ENCODE data around the gene CNPY1.
"Not testable (repeated sequence)": the region's sequence is repeated elsewhere in the genome, so short reads cannot be mapped to it uniquely, and the experiment has no call there.

The CNPY1 gene

GRCh38 chr7:155531681-155532080 lies 14.7 kb downstream of the CNPY1 start:
- DNase-seq, result no peak

DNA sequence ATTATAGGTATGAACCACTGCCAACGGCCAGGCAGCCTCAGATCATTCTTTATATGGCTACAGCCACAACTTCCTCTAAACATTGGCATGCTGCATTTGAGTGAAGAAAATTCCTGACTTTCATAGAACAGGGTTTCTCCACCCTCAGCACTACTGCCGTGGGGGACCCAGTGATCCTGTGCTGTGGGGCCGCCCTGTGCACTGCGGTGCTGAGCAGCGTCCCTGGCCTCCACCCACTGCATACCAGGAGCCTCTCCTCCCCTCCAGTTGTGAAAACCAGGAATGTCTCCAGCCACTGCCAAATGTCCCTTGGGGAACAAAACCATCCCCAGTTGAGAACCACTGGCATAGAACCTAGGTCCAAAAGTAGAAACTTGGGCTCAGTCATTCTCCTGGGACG lies 15.8 kb downstream of the CNPY1 start:
- no peak for DNase-seq

- DNase-seq, result no peak
Measured at GRCh38 chr7:155529845-155530244, 16.5 kb downstream of the CNPY1 start.

GRCh38 chr7:155529346-155529745 lies 17.0 kb downstream of the CNPY1 start:
- DNase-seq, result no peak

GRCh38 chr7:155527664-155528063 lies 18.7 kb downstream of the CNPY1 start:
- DNase-seq, result no peak

GRCh38 chr7:155526225-155526624 lies 20.1 kb downstream of the CNPY1 start:
- DNase-seq, result no peak

DNA sequence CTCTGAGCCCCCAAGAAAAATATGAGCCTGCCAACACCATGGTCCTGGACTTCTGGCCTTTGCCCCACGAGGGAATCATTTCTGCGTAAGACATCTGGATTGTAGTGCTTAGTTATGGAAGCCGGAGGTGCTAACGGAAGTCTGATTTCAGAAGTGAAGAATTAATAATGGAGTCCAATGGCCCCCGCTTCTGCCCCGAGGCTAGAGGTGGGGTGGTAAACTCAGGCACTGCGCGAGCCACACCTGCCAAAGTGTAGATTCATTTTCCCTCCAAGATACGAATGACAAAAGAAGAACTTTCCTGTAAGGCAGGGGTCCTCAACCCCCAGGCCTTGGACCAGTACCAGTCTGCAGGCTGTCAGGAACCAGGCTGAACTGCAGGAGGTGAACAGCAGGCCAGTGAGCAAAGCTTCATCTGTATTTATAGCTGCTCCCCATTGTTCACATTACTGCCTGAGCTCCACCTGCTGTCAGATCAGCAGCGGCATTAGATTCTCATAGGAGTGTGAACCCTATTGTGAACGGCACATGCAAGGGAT lies 22.3 kb downstream of the CNPY1 start:
- no peak for DNase-seq

GRCh38 chr7:155523168-155523675 lies 23.1 kb downstream of the CNPY1 start:
- no peak for DNase-seq

GRCh38 chr7:155521743-155522398 lies 24.5 kb downstream of the CNPY1 start:
- DNase-seq, result no peak

DNA sequence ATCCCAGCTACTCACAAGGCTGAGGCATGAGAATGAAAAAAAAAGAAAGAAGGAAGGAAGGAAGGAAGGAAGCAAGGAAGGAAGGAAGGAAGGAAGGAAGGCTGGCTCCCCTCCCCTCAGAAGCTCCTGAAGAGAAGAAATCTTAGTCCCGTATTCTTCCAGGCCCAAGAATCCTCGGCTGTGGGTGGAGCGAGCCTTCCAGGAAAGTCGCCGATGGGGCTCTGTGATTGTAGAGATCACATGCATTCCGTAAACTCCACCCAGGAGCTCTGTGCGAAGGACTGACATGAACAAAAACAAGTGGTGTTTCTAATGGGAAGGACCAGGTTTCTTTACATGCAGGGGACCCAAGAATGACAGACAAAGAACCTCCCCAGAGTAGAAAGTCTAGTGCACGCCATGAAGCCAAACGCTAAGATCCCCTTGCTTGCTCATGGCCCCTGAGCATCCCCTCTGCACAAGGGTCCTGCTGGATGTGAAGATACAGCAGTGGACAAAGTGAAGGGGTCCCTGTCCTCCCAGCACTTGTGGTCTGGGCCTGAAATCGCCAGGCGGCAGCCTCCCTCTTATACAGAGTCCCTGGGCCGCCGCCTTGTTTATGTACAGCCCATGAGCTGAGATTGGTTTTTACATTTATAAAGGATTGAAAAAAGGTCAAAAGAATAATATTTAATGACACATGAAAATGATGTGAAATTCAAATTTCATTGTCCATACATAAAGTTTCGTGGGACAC lies 25.2 kb downstream of the CNPY1 start:
- no peak for DNase-seq

GRCh38 chr7:155520114-155520513 lies 26.2 kb downstream of the CNPY1 start:
- no peak for DNase-seq

GRCh38 chr7:155519358-155519757 lies 27.0 kb downstream of the CNPY1 start:
- not testable (repeated sequence) for DNase-seq

DNA sequence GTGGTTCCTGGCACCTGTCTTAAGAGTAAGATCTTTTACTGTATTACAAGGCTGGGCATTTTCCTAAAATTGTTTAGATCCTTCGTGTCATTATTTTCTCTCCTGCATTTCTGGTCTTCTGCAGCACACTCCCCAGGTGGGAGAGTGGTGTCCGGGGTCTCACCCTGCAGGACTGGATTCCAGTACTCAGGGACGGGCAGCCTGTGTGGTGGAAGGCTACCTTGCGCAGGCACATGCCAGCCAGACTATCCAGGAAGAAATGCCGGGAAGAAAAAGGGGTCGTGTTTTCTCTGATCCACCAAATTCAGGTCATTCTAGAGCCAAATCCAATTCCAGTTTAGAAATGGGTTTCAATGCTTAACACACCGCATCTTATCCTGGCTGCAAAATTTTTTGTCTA lies 27.7 kb downstream of the CNPY1 start:
- no peak for DNase-seq

- no peak for DNase-seq
Measured at GRCh38 chr7:155517969-155518368, 28.4 kb downstream of the CNPY1 start.

GRCh38 chr7:155517452-155517851 lies 28.9 kb downstream of the CNPY1 start:
- DNase-seq, result no peak

- DNase-seq, result no peak
Measured at GRCh38 chr7:155516466-155516865, 29.9 kb downstream of the CNPY1 start.

GRCh38 chr7:155515318-155515717 lies 31.0 kb downstream of the CNPY1 start:
- no peak for DNase-seq

- peak in 1 of 14 donors; percentile 59 for DNase-seq
Measured at GRCh38 chr7:155514296-155514695, 32.1 kb downstream of the CNPY1 start.

- DNase-seq, result peak in 1 of 14 donors; percentile 59
Measured at GRCh38 chr7:155513543-155514285, 32.6 kb downstream of the CNPY1 start.

DNA sequence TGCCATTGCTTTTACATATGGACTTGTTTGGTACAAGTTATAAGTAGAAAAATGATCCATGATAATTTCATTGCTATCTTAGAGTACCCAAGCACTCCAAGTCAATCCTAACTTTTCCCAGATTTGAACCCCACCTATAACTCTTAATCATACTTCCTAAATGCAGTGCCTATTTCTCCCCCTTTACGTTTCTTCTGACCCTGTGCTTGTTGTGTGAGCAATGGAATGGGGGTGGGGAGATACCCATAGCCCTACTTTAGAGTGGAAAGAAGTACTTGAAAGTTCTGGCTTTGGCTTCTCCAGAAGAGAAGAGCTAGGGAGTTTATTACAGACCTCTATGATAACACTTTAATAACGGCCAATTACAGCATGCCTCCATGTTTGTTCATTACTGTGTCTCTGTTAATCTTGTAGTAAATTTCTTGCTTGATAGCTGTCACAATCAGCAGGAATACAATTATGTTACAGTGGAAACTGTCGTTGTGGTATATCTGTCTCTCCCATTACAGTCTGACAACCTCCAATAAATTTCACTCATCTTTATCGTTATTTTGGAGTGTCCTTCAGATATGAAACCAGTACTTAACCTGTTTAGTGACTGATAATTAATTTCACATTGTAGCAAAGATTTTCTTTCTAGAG lies 34.0 kb downstream of the CNPY1 start:
- DNase-seq, result peak in 1 of 14 donors; percentile 80

DNA sequence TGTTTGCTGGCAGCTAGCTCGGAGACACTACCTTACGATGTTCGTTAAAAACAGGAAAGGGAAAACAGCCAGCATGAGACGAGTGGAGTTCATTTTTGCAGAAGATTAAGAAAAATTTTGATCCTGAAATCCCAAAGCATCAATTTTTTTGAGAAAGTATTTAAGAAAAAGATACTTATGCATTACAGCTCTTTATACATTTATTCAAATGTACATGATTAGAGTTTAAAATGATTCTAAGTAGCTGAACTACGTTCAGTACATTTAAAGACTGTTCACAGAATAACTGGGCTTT lies 34.7 kb downstream of the CNPY1 start:
- peak in 1 of 14 donors; percentile 66 for DNase-seq

GRCh38 chr7:155510975-155511701 lies 35.2 kb downstream of the CNPY1 start:
- peak in 1 of 14 donors; percentile 62 for DNase-seq
